ENCODE results near the gene CFAP119.

GRCh38 chr16:30767767-30768465 is 6.1 kb upstream of the CFAP119 start:
- TF ChIP-seq CTCF (optimal IDR thresholded peaks at IDR 0.05 in 1 of 3, IDR thresholded peaks at IDR 0.05 in 1 of 3, conservative IDR thresholded peaks at IDR 0.05 in 1 of 3; ENCODE audit: extremely low read depth in 1 of 3, insufficient read depth in 2 of 3, low read length in 3 of 3) (no peak), EZH2 (IDR thresholded peaks at IDR 0.05; ENCODE audit: low read length) (no peak)
